Fibroblast of lung (primary cell): ENCODE measurements around the gene PRKAG2.

Experiments
- CTCF ChIP-seq, 2 donors: IDR thresholded peaks in 1 of 2; conservative IDR thresholded peaks in 1 of 2; 1 replicate in 1 of 2; 2 replicates in 1 of 2; pipeline ENCODE4 v1.5.1; 2011 to 2012; ENCODE audit warnings: low read length in 2 of 2, control low read depth in 1 of 2, inconsistent platforms in 1 of 2, low read depth in 1 of 2, mild to moderate bottlenecking in 1 of 2
- EZH2 ChIP-seq: IDR thresholded peaks from 2 replicates; pipeline ENCODE4 v1.5.1; 2012; ENCODE audit warnings: low read length, control low read depth, mild to moderate bottlenecking; ENCODE audit errors: missing control alignments

GRCh38 chr7:151740081-151740851 lies 136.6 kb downstream of the PRKAG2 start:
- TF ChIP-seq CTCF (conservative IDR thresholded peaks at IDR 0.05 in 1 of 2, IDR thresholded peaks at IDR 0.05 in 1 of 2; ENCODE audit: low read depth in 1 of 2, low read length in 2 of 2) (no peak), EZH2 (no peak)
